Measurements from ENCODE around the gene ACTA1.

- TF ChIP-seq JUND (IDR thresholded peaks at IDR 0.05): no peak
- TF ChIP-seq SP1 (IDR thresholded peaks at IDR 0.05): no peak
- TF ChIP-seq TAF1 (conservative IDR thresholded peaks at IDR 0.05): no peak
- no peak for TF ChIP-seq CTCF (IDR thresholded peaks at IDR 0.05; ENCODE audit: low read depth, low read length, missing input control)
Measured at GRCh38 chr1:229430761-229431283, 3.1 kb downstream of the ACTA1 start.
